ENCODE results near the gene LMOD3. TPM values are rescaled to one million over a fixed set of nuclear protein-coding genes. Genes with fewer than 3 reads are reported as not detected.

The LMOD3 gene
- total RNA-seq, 4 donors from 2014 or later: 0.21 TPM; not detected in 3

- intact Hi-C loops (cut with DNase I): no loop called here
- no peaks in the 10 kb centered on the region for H3K9me3 ChIP-seq
- H3K36me3 ChIP-seq: no peaks in the 10 kb centered on the region
- no peak overlapping the region for H3K27ac ChIP-seq
- TF ChIP-seq POLR2A (IDR thresholded peaks at IDR 0.05) (no peak), CTCF (IDR thresholded peaks at IDR 0.05) (no peak)
- no peaks in the 10 kb centered on the region for H3K27me3 ChIP-seq
- no peak for DNase-seq
- H3K4me3 ChIP-seq (replicated peaks in 1 of 3): no peak overlapping the region
- H3K4me1 ChIP-seq: no peaks in the 10 kb centered on the region
Measured at GRCh38 chr3:69128509-69128908, 6.1 kb upstream of the LMOD3 start.

- intact Hi-C loops (cut with DNase I): no loop called here
- no peak for TF ChIP-seq POLR2A (IDR thresholded peaks at IDR 0.05)
- H3K4me3 ChIP-seq (replicated peaks in 1 of 3): no peak overlapping the region
- no peak overlapping the region for H3K27ac ChIP-seq
- H3K4me1 ChIP-seq: no peaks in the 10 kb centered on the region
- H3K36me3 ChIP-seq: no peaks in the 10 kb centered on the region
- no peaks in the 10 kb centered on the region for H3K27me3 ChIP-seq
- no peaks in the 10 kb centered on the region for H3K9me3 ChIP-seq
- WGBS, 2 donors: 93% methylated on average over 2 of the region's 2 CpGs
- no peak for DNase-seq
Measured at GRCh38 chr3:69126999-69127398, 4.6 kb upstream of the LMOD3 start.

GRCh38 chr3:69126216-69126615 is 3.8 kb upstream of the LMOD3 start:
- Histone ChIP-seq H3K4me1 (no peaks in the 10 kb centered on the region), H3K27ac (no peak overlapping the region), H3K36me3 (no peaks in the 10 kb centered on the region), H3K9me3 (no peaks in the 10 kb centered on the region), H3K27me3 (no peaks in the 10 kb centered on the region), H3K4me3 (replicated peaks in 1 of 3) (no peak overlapping the region)
- intact Hi-C loops (cut with DNase I): no loop called here
- WGBS, 2 donors: 85 to 89% methylated on average over 3 of the region's 3 CpGs
- no peak for DNase-seq
- TF ChIP-seq CTCF (IDR thresholded peaks at IDR 0.05) (no peak), POLR2A (IDR thresholded peaks at IDR 0.05) (no peak)

GRCh38 chr3:69121950-69122349 is 445 bp downstream of the LMOD3 start:
- no peak for DNase-seq
- 72 to 75% methylated on average over 8 of the region's 8 CpGs for WGBS, 2 donors
- Histone ChIP-seq H3K27ac (no peak overlapping the region), H3K27me3 (no peaks in the 10 kb centered on the region), H3K4me3 (replicated peaks in 1 of 3) (no peak overlapping the region), H3K36me3 (no peaks in the 10 kb centered on the region), H3K9me3 (no peaks in the 10 kb centered on the region), H3K4me1 (peaks cover 0 to 4% of the 10 kb centered on the region in 2 donors)
- intact Hi-C loops (cut with DNase I): no loop called here
- no peak for TF ChIP-seq CTCF (IDR thresholded peaks at IDR 0.05)
- TF ChIP-seq POLR2A (IDR thresholded peaks at IDR 0.05): no peak

- intact Hi-C loops (cut with DNase I): no loop called here
- Histone ChIP-seq H3K4me1 (peaks cover 2 to 8% of the 10 kb centered on the region in 2 donors), H3K4me3 (replicated peaks in 1 of 3) (no peak overlapping the region), H3K27ac (no peak overlapping the region), H3K36me3 (no peaks in the 10 kb centered on the region), H3K27me3 (no peaks in the 10 kb centered on the region), H3K9me3 (no peaks in the 10 kb centered on the region)
- DNase-seq: no peak
- WGBS, 2 donors: 88 to 89% methylated on average over 6 of the region's 6 CpGs
- TF ChIP-seq CTCF (IDR thresholded peaks at IDR 0.05): no peak
- TF ChIP-seq POLR2A (IDR thresholded peaks at IDR 0.05): no peak
Measured at GRCh38 chr3:69121513-69121912, 882 bp downstream of the LMOD3 start.
